Mammary epithelial cell (primary cell): Measurements from ENCODE around the gene EPB41L4A.

Source experiments
- CTCF ChIP-seq, 2 donors: IDR thresholded peaks in 1 of 2; conservative IDR thresholded peaks in 1 of 2; 2 replicates each; pipeline ENCODE4 v1.5.1; 2011 to 2012; ENCODE audit warnings: inconsistent platforms in 2 of 2, low read length in 2 of 2, mild to moderate bottlenecking in 2 of 2, control low read depth in 1 of 2, low read depth in 1 of 2; ENCODE audit not compliant: insufficient read depth in 1 of 2; ENCODE audit errors: extremely low read depth in 1 of 2
- EZH2 ChIP-seq: IDR thresholded peaks from 2 replicates; pipeline ENCODE4 v1.6.1; 2012; ENCODE audit warnings: low read length, inconsistent platforms, borderline replicate concordance

DNA sequence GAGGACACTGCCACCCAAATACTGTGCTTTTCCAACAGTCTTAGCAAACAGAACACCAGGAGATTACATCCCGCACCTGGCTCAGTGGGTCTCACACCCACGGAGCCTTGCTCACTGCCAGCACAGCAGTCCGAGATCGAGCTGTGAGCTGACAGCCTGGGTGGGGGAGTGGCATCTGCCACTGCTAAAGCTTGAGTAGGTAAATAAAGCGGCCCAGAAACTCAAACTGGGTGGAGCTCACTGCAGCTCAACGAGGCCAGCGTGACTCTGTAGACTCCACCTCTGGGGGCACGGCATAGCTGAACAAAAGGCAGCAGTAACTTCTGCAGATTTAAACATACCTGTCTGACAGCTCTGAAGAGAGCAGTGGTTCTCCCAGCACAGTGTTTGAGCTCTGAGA, 28.8 kb downstream of the EPB41L4A start:
- TF ChIP-seq CTCF (conservative IDR thresholded peaks at IDR 0.05 in 1 of 2, IDR thresholded peaks at IDR 0.05 in 1 of 2; ENCODE audit: extremely low read depth in 1 of 2, insufficient read depth in 1 of 2, low read depth in 1 of 2, low read length in 2 of 2): no peak
- no peak for TF ChIP-seq EZH2
